A549 (cell line): ENCODE data around the gene UTP25. TPM values are rescaled to one million over a fixed set of nuclear protein-coding genes. Genes with fewer than 3 reads are reported as not detected.

Experiments used
- ATAC-seq, 2 experiments: fragments of 200-7000 bp in 1 of 2; fragments of >200 bp in 1 of 2; cut with Nextera tagmentation in 1 of 2; cut with Tn5 transposase in 1 of 2; 3 replicates each; pipeline versions ENCODE4 v1.8.0 to v1.9.1; 2018 to 2020; ENCODE audit warnings: mild to moderate bottlenecking in 1 of 2, moderate library complexity in 1 of 2
- CTCF ChIA-PET: fragments of 300-600 bp; sonication (Branson Sonifier 250); formaldehyde crosslinking; extraction: SDS; loops from one replicate; lab custom pipeline; 2021; ENCODE audit warnings: antibody characterized with exemption, inconsistent platforms; lab: Yijun Ruan, JAX
- POLR2A ChIA-PET: fragments of 350-600 bp; formaldehyde crosslinking; extraction: SDS; loops from one replicate; lab custom pipeline; 2021; ENCODE audit warnings: antibody characterized with exemption, inconsistent platforms; lab: Yijun Ruan, JAX
- DNase-seq, 2 experiments: peaks; one replicate each; pipeline versions ENCODE4 v3.0.0 to v3.0.0-alpha.2; 2011 to 2016; ENCODE audit warnings: low read depth in 1 of 2, low spot score in 1 of 2
- FAIRE-seq: peaks from 2 replicates; lab custom pipeline; 2011; peaks lifted over from hg19 to GRCh38; lab: Jason Lieb, UNC
- H3K27ac ChIP-seq, 2 experiments: fragments of >200 bp; sonication (Bioruptor Twin); formaldehyde crosslinking; 3 replicates each; pipeline ENCODE4 v1.5.1; 2016 to 2017
- H3K4me1 ChIP-seq: fragments of >200 bp; sonication (Bioruptor Twin); formaldehyde crosslinking; 3 replicates; pipeline ENCODE4 v1.6.1; 2016
- H3K4me2 ChIP-seq: fragments of >200 bp; sonication (Bioruptor Twin); formaldehyde crosslinking; 3 replicates; pipeline ENCODE4 v1.6.1; 2016
- H3K4me3 ChIP-seq: fragments of >200 bp; sonication (Bioruptor Twin); formaldehyde crosslinking; 3 replicates; pipeline ENCODE4 v1.5.1; 2016
- H3K9me3 ChIP-seq: fragments of >200 bp; sonication (Bioruptor Twin); formaldehyde crosslinking; 3 replicates; pipeline ENCODE4 v1.6.1; 2016
- CBX2 ChIP-seq: fragments of 200-600 bp; sonication (generic); IDR thresholded peaks from 2 replicates; pipeline ENCODE4 v1.6.1; 2016; ENCODE audit warnings: low read depth, mild to moderate bottlenecking, borderline replicate concordance
- CEBPB ChIP-seq, 2 experiments: fragments of >200 bp in 1 of 2; sonication (Bioruptor Twin) in 1 of 2; formaldehyde crosslinking in 1 of 2; IDR thresholded peaks; 2 replicates each; pipeline ENCODE4 v1.6.1; 2012 to 2016
- CHD2 ChIP-seq: fragments of 150-350 bp; IDR thresholded peaks from 2 replicates; pipeline ENCODE4 v1.6.1; 2014; ENCODE audit warnings: low read length; ENCODE audit not compliant: partially characterized antibody
- EP300 ChIP-seq, 2 experiments: fragments of >200 bp; sonication (Bioruptor Twin); formaldehyde crosslinking; IDR thresholded peaks; 2 replicates in 1 of 2; 3 replicates in 1 of 2; pipeline ENCODE4 v1.6.1; 2016 to 2017
- FOXS1 ChIP-seq: fragments of 250-450 bp; sonication (Bioruptor Pico); IDR thresholded peaks from 2 replicates; pipeline ENCODE4 v1.5.0; 2020; ENCODE audit warnings: mild to moderate bottlenecking, moderate library complexity
- GATA3 ChIP-seq: IDR thresholded peaks from 2 replicates; pipeline ENCODE4 v1.6.1; 2012; ENCODE audit warnings: borderline replicate concordance
- HEYL ChIP-seq: fragments of 250-450 bp; sonication (Bioruptor Pico); IDR thresholded peaks from 2 replicates; pipeline ENCODE4 v1.8.0; 2021; ENCODE audit warnings: mild to moderate bottlenecking, moderate library complexity
- KDM5A ChIP-seq: fragments of 200-600 bp; sonication (generic); IDR thresholded peaks from 2 replicates; pipeline ENCODE4 v1.6.1; 2016; ENCODE audit warnings: antibody characterized with exemption, mild to moderate bottlenecking
- MAFK ChIP-seq: fragments of 450-650 bp; IDR thresholded peaks from 2 replicates; pipeline ENCODE4 v1.6.1; 2014; ENCODE audit not compliant: partially characterized antibody
- MYC ChIP-seq: IDR thresholded peaks from 2 replicates; pipeline ENCODE4 v1.6.1; 2012; ENCODE audit warnings: mild to moderate bottlenecking, inconsistent platforms, low read length, improper control_type of control experiment, borderline replicate concordance
- RAD21 ChIP-seq, 2 experiments: fragments of >200 bp in 1 of 2; sonication (Bioruptor Twin) in 1 of 2; formaldehyde crosslinking in 1 of 2; IDR thresholded peaks in 1 of 2; conservative IDR thresholded peaks in 1 of 2; 2 replicates in 1 of 2; 3 replicates in 1 of 2; pipeline ENCODE4 v1.6.1; 2012 to 2018; ENCODE audit warnings: inconsistent platforms in 1 of 2
- RARB ChIP-seq: fragments of 250-450 bp; sonication (Bioruptor Pico); IDR thresholded peaks from 2 replicates; pipeline ENCODE4 v1.8.0; 2021; ENCODE audit warnings: mild to moderate bottlenecking, moderate library complexity
- RFX5 ChIP-seq: fragments of 450-650 bp; IDR thresholded peaks from 2 replicates; pipeline ENCODE4 v1.7.1; 2014; ENCODE audit warnings: antibody characterized with exemption, mild to moderate bottlenecking, moderate library complexity
- SMC3 ChIP-seq: fragments of >200 bp; sonication (Bioruptor Twin); formaldehyde crosslinking; IDR thresholded peaks from 3 replicates; pipeline ENCODE4 v1.6.1; 2018; ENCODE audit warnings: inconsistent platforms
- TP53 ChIP-seq: fragments of 250-450 bp; sonication (Bioruptor Pico); IDR thresholded peaks from 2 replicates; pipeline ENCODE4 v1.5.0; 2021; ENCODE audit warnings: mild to moderate bottlenecking, moderate library complexity
- WGBS: methylation state at CpG from one replicate; pipeline ENCODE4 v1.1.6; 2017; ENCODE audit errors: missing lambda C conversion rate; 5-methylcytosine and 5-hydroxymethylcytosine counted together
- polyA plus RNA-seq, 4 experiments: library from polyadenylated mRNA; depleted of rRNA in 3 of 4; stranded (reverse); fragments of >200 nt; fragmentation: RNase III in 1 of 4; extraction: RNeasy Plus Mini Kit Qiagen cat#74134 plus additional on column Dnase treatment in 1 of 4; gene quantifications; 2 replicates in 3 of 4; 3 replicates in 1 of 4; pipeline ENCODE4 v1.2.3, GENCODE V29; 2011 to 2017
- TF ChIP-seq, protein P1 (sequence below): fragments of 250-450 bp; sonication (Bioruptor Pico); IDR thresholded peaks from 2 replicates; pipeline ENCODE4 v1.5.0; 2021; ENCODE audit warnings: mild to moderate bottlenecking, moderate library complexity, borderline replicate concordance
- TF ChIP-seq, protein P2 (sequence below): fragments of 450-650 bp; IDR thresholded peaks from 2 replicates; pipeline ENCODE4 v1.6.1; 2014; ENCODE audit warnings: antibody characterized with exemption
- TF ChIP-seq, protein P3 (sequence below): fragments of 200-600 bp; sonication (generic); IDR thresholded peaks from 2 replicates; pipeline ENCODE4 v1.6.1; 2016; ENCODE audit warnings: antibody characterized with exemption, mild to moderate bottlenecking, moderate library complexity

UTP25 gene
- polyA plus RNA-seq, 2 of the 4 experiments (the other 2 are of a cell fraction), result 8.4 to 16.5 TPM

DNA sequence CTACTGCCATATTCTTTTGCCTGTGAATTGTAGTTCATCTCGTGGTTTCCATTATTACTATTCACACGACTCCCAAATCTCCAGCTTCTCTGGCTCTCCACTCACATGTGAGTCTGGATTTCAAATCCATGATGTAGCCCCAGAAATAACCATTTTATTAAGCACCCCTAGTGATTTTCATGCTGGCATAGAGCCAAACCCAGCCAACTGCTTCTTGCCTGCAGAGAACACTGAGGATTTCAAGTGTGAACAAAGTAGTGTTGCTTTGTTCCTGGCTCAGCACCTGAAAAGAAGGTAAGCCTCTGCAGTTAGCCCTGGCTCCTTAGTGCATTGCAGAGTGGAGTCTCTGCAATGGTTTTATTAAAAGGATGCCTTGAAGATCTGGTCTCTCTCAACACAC lies 25.9 kb downstream of the UTP25 start:
- ATAC-seq, result no peak
- POLR2A ChIA-PET, result no interaction called here
- Histone ChIP-seq H3K9me3 (no peaks in the 10 kb centered on the region), H3K4me3 (no peak overlapping the region)
- DNase-seq, result no peak
- no peak for FAIRE-seq
- TF ChIP-seq, protein P1, sequence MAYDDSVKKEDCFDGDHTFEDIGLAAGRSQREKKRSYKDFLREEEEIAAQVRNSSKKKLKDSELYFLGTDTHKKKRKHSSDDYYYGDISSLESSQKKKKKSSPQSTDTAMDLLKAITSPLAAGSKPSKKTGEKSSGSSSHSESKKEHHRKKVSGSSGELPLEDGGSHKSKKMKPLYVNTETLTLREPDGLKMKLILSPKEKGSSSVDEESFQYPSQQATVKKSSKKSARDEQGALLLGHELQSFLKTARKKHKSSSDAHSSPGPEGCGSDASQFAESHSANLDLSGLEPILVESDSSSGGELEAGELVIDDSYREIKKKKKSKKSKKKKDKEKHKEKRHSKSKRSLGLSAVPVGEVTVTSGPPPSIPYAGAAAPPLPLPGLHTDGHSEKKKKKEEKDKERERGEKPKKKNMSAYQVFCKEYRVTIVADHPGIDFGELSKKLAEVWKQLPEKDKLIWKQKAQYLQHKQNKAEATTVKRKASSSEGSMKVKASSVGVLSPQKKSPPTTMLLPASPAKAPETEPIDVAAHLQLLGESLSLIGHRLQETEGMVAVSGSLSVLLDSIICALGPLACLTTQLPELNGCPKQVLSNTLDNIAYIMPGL (CRISPR knock-in tag), result no peak
- TF ChIP-seq HEYL (CRISPR knock-in tag) (no peak), RFX5 (no peak), RARB (CRISPR knock-in tag) (no peak), RAD21 (conservative IDR thresholded peaks at IDR 0.05 in 1 of 2, IDR thresholded peaks at IDR 0.05 in 1 of 2) (no peak), FOXS1 (CRISPR knock-in tag) (no peak), CEBPB (IDR thresholded peaks at IDR 0.05) (no peak)
- TF ChIP-seq, protein P2, sequence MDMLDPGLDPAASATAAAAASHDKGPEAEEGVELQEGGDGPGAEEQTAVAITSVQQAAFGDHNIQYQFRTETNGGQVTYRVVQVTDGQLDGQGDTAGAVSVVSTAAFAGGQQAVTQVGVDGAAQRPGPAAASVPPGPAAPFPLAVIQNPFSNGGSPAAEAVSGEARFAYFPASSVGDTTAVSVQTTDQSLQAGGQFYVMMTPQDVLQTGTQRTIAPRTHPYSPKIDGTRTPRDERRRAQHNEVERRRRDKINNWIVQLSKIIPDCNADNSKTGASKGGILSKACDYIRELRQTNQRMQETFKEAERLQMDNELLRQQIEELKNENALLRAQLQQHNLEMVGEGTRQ, result no peak
- TF ChIP-seq, all 56 proteins: peak for 0
- Histone ChIP-seq H3K27ac (no peak overlapping the region), H3K4me2 (no peak overlapping the region), H3K4me1 (no peaks in the 10 kb centered on the region)
- WGBS, result 100% methylated on average over 2 of the region's 2 CpGs
- CTCF ChIA-PET, result interaction anchor here (1.2 to 11.8 kb wide), 3 partner anchors 14 to 134 kb away, joined by 3 to 235 read pairs (median 12); no protein-coding TSS in a partner anchor

- POLR2A ChIA-PET, result no interaction called here
- H3K4me2 ChIP-seq, result no peak overlapping the region
- no peak overlapping the region for H3K4me3 ChIP-seq
- no peak for ATAC-seq
- no peaks in the 10 kb centered on the region for H3K9me3 ChIP-seq
- H3K27ac ChIP-seq, result no peak overlapping the region
- no peak for FAIRE-seq
- 86% methylated on average over 3 of the region's 3 CpGs for WGBS
- CTCF ChIA-PET, result interaction anchor here (1.1 to 11.8 kb wide), 5 partner anchors 15 to 134 kb away, joined by 3 to 235 read pairs (median 4); no protein-coding TSS in a partner anchor
- H3K4me1 ChIP-seq, result no peaks in the 10 kb centered on the region
- TF ChIP-seq SMC3, result no peak
- no peak for TF ChIP-seq RARB (CRISPR knock-in tag)
- no peak for TF ChIP-seq KDM5A
- no peak for TF ChIP-seq EP300 (IDR thresholded peaks at IDR 0.05)
- TF ChIP-seq MAFK, result no peak
- TF ChIP-seq GATA3, result no peak
- TF ChIP-seq, protein P1 (CRISPR knock-in tag), result no peak
- TF ChIP-seq MYC, result no peak
- TF ChIP-seq, protein P2, result no peak
- DNase-seq, result no peak
Observed at GRCh38 chr1:209854196-209854595, 26.4 kb downstream of the UTP25 start.

- TF ChIP-seq CHD2 (no peak), RARB (CRISPR knock-in tag) (no peak), TP53 (CRISPR knock-in tag) (no peak), MAFK (no peak), KDM5A (no peak), CBX2 (no peak), HEYL (CRISPR knock-in tag) (no peak)
- TF ChIP-seq, protein P3, sequence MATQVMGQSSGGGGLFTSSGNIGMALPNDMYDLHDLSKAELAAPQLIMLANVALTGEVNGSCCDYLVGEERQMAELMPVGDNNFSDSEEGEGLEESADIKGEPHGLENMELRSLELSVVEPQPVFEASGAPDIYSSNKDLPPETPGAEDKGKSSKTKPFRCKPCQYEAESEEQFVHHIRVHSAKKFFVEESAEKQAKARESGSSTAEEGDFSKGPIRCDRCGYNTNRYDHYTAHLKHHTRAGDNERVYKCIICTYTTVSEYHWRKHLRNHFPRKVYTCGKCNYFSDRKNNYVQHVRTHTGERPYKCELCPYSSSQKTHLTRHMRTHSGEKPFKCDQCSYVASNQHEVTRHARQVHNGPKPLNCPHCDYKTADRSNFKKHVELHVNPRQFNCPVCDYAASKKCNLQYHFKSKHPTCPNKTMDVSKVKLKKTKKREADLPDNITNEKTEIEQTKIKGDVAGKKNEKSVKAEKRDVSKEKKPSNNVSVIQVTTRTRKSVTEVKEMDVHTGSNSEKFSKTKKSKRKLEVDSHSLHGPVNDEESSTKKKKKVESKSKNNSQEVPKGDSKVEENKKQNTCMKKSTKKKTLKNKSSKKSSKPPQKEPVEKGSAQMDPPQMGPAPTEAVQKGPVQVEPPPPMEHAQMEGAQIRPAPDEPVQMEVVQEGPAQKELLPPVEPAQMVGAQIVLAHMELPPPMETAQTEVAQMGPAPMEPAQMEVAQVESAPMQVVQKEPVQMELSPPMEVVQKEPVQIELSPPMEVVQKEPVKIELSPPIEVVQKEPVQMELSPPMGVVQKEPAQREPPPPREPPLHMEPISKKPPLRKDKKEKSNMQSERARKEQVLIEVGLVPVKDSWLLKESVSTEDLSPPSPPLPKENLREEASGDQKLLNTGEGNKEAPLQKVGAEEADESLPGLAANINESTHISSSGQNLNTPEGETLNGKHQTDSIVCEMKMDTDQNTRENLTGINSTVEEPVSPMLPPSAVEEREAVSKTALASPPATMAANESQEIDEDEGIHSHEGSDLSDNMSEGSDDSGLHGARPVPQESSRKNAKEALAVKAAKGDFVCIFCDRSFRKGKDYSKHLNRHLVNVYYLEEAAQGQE, result no peak
- TF ChIP-seq, all 56 proteins: peak for 0
- Histone ChIP-seq H3K4me2 (no peak overlapping the region), H3K4me1 (no peaks in the 10 kb centered on the region), H3K27ac (no peak overlapping the region), H3K4me3 (no peak overlapping the region), H3K9me3 (no peaks in the 10 kb centered on the region)
- ATAC-seq (no peak), FAIRE-seq (no peak), DNase-seq (no peak)
- CTCF ChIA-PET, result interaction anchor here (0.7 to 11.8 kb wide), 8 partner anchors 9 to 479 kb away, joined by 3 to 235 read pairs (median 3); partner anchors contain the start of gene UTP25
- WGBS, result 97% methylated on average over 8 of the region's 8 CpGs
- POLR2A ChIA-PET, result interaction anchor here (1.1 kb wide), 1 partner anchor 15 kb away, joined by 3 read pairs; no protein-coding TSS in a partner anchor
Observed at GRCh38 chr1:209855006-209855405, 27.2 kb downstream of the UTP25 start.
